Activated CD8-positive, alpha-beta memory T cell treated with anti-CD3 and anti-CD28 coated beads, Interleukin-2, amount 10 ng/mL, durations not matched to agents 7 days and 5 days (primary cell): ENCODE data around the gene RGS17. TPM values are rescaled to one million over a fixed set of nuclear protein-coding genes. Genes with fewer than 3 reads are reported as not detected.
A peak's percentile ranks its signal among the peaks of the same experiment; 100 is the strongest.

Experiments
- ATAC-seq: fragments of 150-1000 bp; cut with Tn5 transposase; one replicate; pipeline ENCODE4 v1.10.0; 2021; ENCODE audit warnings: moderate library complexity
- CTCF ChIA-PET: fragments of 350-600 bp; sonication (Branson Sonifier 250); formaldehyde crosslinking; loops from one replicate; lab custom pipeline; 2021; ENCODE audit warnings: antibody characterized with exemption; lab: Charles Lee
- DNase-seq: peaks from one replicate; pipeline ENCODE4 v3.0.0-alpha.2; 2020
- H3K27ac Mint-ChIP-seq: one replicate; pipeline ENCODE4 v1.8.0; 2021; ENCODE audit warnings: mild to moderate bottlenecking, mixed read lengths
- H3K27me3 Mint-ChIP-seq: one replicate; pipeline ENCODE4 v1.8.0; 2021; ENCODE audit warnings: mixed read lengths
- H3K36me3 Mint-ChIP-seq: one replicate; pipeline ENCODE4 v1.8.0; 2021; ENCODE audit warnings: mild to moderate bottlenecking, mixed read lengths
- H3K4me1 Mint-ChIP-seq: one replicate; pipeline ENCODE4 v1.8.0; 2021; ENCODE audit warnings: mixed read lengths
- H3K4me3 Mint-ChIP-seq: one replicate; pipeline ENCODE4 v1.8.0; 2021; ENCODE audit warnings: mild to moderate bottlenecking, moderate library complexity, mixed read lengths
- H3K9me3 Mint-ChIP-seq: one replicate; pipeline ENCODE4 v1.8.0; 2022; ENCODE audit warnings: low read depth, mixed read lengths
- total RNA-seq, 2 experiments: library from RNA; stranded (reverse); gene quantifications; one replicate each; pipeline ENCODE4 v1.2.3, GENCODE V29; 2021

RGS17 gene
- total RNA-seq, 2 experiments from 2014 or later = not detected

DNA sequence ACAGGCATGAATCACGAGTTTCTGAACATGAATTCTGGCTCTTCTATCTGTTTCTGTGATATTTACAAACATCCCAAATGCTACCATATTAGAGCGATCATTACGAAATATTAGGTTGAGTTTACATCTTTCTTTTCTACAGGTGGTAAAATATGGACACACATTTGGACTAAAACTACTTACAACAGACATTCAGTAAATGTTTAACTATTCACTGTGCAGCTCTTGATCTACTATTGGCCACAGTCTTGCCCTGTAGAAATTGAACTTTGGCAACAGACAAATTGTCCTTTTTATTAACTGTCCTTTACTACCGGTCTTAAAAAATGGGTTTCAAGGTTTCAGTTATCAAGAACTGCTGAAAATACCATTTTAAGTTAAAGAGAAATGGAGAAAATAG is 102.1 kb downstream of the RGS17 start:
- H3K27ac Mint-ChIP-seq = no peak overlapping the region
- H3K9me3 Mint-ChIP-seq = no peaks in the 10 kb centered on the region
- H3K27me3 Mint-ChIP-seq = peaks cover 46% of the 10 kb centered on the region
- no peaks in the 10 kb centered on the region for H3K36me3 Mint-ChIP-seq
- no peak for DNase-seq
- H3K4me1 Mint-ChIP-seq = peaks cover 2% of the 10 kb centered on the region
- no peak for ATAC-seq
- H3K4me3 Mint-ChIP-seq = no peak overlapping the region
- CTCF ChIA-PET = no interaction called here

DNA sequence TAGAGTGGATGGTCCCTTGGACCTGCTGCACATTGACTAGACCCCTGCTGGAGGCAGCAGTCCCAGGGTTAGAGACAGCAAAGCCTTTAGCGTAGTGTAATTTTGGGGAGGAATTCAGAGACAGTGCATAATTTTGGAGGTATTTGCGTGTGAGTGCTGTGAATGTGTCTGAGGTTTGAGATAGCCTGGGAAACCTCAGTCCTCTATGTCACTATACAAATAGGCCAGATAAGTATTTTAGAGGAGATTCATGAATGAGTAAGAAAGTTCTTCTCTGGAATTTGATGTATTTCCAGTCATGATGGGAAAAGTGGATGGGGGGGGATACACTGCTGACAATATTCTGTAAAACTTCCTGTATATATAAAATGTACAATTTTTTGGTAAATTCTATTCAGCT is 102.8 kb downstream of the RGS17 start:
- no peaks in the 10 kb centered on the region for H3K9me3 Mint-ChIP-seq
- no peak for ATAC-seq
- CTCF ChIA-PET = no interaction called here

DNA sequence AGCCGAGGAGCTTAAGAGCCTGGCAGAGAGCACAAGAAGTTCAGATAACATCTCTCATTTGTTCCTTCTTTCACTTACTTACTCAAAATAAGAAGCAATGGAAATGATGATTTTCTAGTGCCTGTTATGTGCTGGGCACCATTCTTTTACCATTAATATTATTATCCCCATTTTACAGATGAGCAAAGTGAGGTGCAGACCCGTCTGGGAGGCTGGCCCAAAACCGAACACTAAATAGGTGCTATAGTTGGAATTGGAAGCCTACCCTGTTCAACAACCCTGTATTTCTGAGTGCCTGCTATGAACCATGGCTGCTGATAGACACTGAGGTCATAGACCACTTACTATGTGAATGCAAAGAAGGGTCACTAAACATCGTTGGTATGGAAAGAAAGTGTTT is 103.6 kb downstream of the RGS17 start:
- H3K9me3 Mint-ChIP-seq = no peaks in the 10 kb centered on the region
- no peak overlapping the region for H3K4me3 Mint-ChIP-seq
- ATAC-seq (no peak), DNase-seq (no peak)
- H3K27ac Mint-ChIP-seq = no peak overlapping the region
- H3K4me1 Mint-ChIP-seq = peaks cover 2% of the 10 kb centered on the region
- CTCF ChIA-PET = no interaction called here
- peaks cover 49% of the 10 kb centered on the region for H3K27me3 Mint-ChIP-seq
- H3K36me3 Mint-ChIP-seq = no peaks in the 10 kb centered on the region

More for the DNA sequence above, 102.8 kb downstream of the RGS17 start:
- H3K4me3 Mint-ChIP-seq = no peak overlapping the region
- peaks cover 2% of the 10 kb centered on the region for H3K4me1 Mint-ChIP-seq
- DNase-seq = no peak
- H3K27ac Mint-ChIP-seq = no peak overlapping the region
- peaks cover 49% of the 10 kb centered on the region for H3K27me3 Mint-ChIP-seq
- H3K36me3 Mint-ChIP-seq = no peaks in the 10 kb centered on the region

DNA sequence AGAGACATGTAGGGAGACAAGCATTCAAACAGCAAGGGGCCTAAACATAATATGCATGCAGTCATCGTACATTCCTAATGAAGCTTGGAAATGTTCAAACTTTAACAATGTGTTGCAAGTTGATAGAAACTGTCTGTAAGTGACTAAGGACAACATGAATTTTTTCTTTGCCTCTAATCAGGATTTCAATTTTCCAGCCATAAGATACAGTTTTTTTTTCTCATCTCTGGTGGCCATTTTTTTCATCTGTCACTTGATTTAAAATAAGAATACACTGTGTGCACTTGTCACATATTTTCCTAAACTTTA is 106.4 kb downstream of the RGS17 start:
- CTCF ChIA-PET = interaction anchor here (0.9 to 2.2 kb wide), 6 partner anchors 9 to 468 kb away, joined by 3 to 5 read pairs (median 3); no protein-coding TSS in a partner anchor
- H3K27ac Mint-ChIP-seq = no peak overlapping the region
- no peaks in the 10 kb centered on the region for H3K36me3 Mint-ChIP-seq
- no peak for DNase-seq
- no peak overlapping the region for H3K4me3 Mint-ChIP-seq
- peaks cover 34% of the 10 kb centered on the region for H3K27me3 Mint-ChIP-seq
- no peak for ATAC-seq
- peaks cover 2% of the 10 kb centered on the region for H3K4me1 Mint-ChIP-seq
- H3K9me3 Mint-ChIP-seq = no peaks in the 10 kb centered on the region

DNA sequence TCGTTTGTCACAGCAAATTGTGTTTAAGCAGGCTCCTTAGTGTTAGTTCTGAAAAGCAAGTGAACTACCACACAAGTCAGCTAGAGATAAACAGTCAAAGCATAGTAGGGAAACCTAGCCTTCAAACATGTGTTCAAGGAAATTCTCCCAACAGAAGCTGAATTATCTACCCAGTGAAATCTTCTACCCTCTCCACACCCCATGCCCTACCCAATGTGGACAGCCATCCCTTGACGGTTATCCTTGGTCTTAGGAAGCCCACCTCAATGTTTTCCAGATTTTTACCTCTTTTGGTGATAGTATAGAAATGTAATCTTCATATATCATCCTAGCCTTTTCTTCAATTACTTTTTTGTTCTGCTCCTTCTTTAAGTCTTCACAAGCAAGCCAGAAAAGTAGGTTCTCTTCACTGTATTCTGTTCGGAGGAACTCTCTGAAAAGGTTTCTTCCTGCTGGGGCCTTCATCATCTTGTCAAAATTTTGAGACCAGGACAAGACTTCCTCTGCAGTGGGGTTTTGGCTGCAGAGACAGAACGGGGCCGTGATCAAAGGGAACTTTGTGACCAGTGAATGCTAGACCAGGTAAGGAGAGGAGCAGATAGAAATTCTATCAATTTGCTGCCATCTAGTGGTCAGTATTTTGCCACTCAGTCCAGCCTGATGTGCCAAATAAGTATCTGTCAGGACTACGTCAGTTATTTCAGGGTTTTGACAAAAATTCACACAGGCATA is 106.9 kb downstream of the RGS17 start:
- Mint-ChIP-seq H3K36me3 (no peaks in the 10 kb centered on the region), H3K9me3 (no peaks in the 10 kb centered on the region), H3K4me1 (peaks cover 2% of the 10 kb centered on the region), H3K27ac (no peak overlapping the region), H3K27me3 (peaks cover 31% of the 10 kb centered on the region), H3K4me3 (no peak overlapping the region)
- DNase-seq (peak; percentile 58), ATAC-seq (peak; percentile 97)
- CTCF ChIA-PET = interaction anchor here (0.9 to 2.2 kb wide), 7 partner anchors 10 to 468 kb away, joined by 3 to 5 read pairs (median 3); no protein-coding TSS in a partner anchor

DNA sequence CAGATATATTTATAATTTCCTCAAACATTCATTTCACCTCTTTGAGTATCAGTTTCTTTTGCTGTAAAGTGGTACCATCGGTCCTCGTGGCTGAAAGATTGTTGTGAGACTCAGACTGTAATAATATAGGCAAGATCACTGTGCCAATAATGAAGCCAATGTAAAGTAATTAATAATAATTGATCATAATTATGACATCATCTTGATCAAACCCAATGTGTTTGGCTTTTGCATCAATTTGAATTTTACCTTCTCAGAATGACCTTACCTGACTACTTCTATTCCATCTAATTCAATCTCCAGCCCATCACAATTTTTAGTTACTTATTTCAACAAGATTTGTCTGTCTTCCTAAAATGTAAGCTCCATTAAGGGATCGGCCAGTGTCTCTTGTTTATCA is 112.7 kb downstream of the RGS17 start:
- Mint-ChIP-seq H3K27me3 (peaks cover 29% of the 10 kb centered on the region), H3K27ac (no peak overlapping the region), H3K4me3 (no peak overlapping the region), H3K36me3 (no peaks in the 10 kb centered on the region), H3K9me3 (no peaks in the 10 kb centered on the region), H3K4me1 (no peaks in the 10 kb centered on the region)
- no peak for DNase-seq
- no peak for ATAC-seq
- CTCF ChIA-PET = no interaction called here

DNA sequence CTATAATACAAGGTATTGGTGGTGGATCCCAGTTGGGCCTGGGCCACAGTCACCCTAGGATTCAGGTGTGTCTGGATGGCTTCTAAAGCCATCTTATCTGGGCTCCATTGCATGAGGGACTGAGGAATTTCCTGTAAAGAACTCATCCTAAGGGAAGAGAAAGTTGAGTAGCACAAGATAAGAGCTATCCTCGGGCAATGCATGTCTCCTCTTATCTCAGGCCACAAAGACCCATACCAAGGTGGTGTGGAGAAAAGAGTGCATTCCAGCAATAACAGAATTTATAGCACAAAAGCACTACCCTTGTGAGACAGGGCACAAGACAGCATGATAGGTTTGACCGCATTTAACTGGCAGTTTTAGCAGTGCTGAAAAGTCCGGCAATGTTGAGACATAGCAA is 114.2 kb downstream of the RGS17 start:
- Mint-ChIP-seq H3K4me3 (no peak overlapping the region), H3K9me3 (no peaks in the 10 kb centered on the region), H3K4me1 (no peaks in the 10 kb centered on the region), H3K36me3 (no peaks in the 10 kb centered on the region), H3K27ac (no peak overlapping the region), H3K27me3 (peaks cover 35% of the 10 kb centered on the region)
- no peak for ATAC-seq
- CTCF ChIA-PET = no interaction called here
- DNase-seq = no peak

DNA sequence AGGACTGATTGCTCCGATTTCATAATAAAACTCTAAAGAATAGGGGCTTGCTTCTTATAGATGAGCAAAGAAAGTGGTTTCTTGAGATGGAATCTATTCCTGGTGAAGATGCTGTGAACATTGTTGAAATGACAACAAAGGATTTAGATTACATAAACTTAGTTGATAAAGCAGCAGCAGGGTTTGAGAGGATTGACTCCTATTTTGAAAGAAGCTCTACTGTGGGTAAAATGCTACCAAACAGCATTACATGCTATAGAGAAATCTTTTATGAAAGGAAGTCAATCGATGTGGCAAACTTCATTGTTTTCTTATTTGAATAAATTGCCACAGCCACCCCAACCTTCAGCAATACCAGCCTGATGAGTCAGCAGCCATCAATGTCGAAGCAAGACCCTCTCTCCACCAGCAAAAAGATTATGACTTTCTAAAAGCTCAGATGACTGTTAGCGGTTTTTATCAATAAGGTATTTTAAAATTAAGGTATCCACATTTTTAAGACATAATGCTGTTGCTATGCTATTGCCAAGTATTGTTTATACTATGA is 115.9 kb downstream of the RGS17 start:
- H3K27me3 Mint-ChIP-seq = peaks cover 45% of the 10 kb centered on the region
- no peak overlapping the region for H3K27ac Mint-ChIP-seq
- H3K4me3 Mint-ChIP-seq = no peak overlapping the region
- no peaks in the 10 kb centered on the region for H3K36me3 Mint-ChIP-seq
- no peaks in the 10 kb centered on the region for H3K4me1 Mint-ChIP-seq
- no peak for DNase-seq
- CTCF ChIA-PET = no interaction called here
- H3K9me3 Mint-ChIP-seq = no peaks in the 10 kb centered on the region
- no peak for ATAC-seq

DNA sequence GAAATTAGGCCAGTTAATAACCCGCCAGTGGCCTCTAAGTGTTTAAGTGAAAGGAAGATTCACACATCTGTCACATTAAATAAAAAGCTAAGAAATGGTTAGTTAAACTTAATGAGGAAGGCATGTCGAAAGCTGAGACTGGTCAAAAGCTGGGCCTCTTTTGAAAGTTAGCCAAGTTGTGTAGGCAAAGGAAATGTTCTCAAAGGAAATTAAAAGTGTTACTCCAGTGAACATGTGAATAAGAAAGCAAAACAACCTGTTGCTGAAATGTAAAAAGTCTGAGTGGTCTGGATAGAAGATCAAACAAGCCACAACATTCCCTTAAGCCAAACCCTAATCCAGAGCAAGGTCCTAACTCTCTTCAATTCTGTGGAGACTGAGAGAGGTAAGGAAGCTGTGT is 117.6 kb downstream of the RGS17 start:
- no peaks in the 10 kb centered on the region for H3K36me3 Mint-ChIP-seq
- no peaks in the 10 kb centered on the region for H3K9me3 Mint-ChIP-seq
- H3K4me3 Mint-ChIP-seq = no peak overlapping the region
- H3K27ac Mint-ChIP-seq = no peak overlapping the region
- no peaks in the 10 kb centered on the region for H3K4me1 Mint-ChIP-seq
- no peak for ATAC-seq
- H3K27me3 Mint-ChIP-seq = peaks cover 39% of the 10 kb centered on the region
- CTCF ChIA-PET = no interaction called here
- DNase-seq = no peak

DNA sequence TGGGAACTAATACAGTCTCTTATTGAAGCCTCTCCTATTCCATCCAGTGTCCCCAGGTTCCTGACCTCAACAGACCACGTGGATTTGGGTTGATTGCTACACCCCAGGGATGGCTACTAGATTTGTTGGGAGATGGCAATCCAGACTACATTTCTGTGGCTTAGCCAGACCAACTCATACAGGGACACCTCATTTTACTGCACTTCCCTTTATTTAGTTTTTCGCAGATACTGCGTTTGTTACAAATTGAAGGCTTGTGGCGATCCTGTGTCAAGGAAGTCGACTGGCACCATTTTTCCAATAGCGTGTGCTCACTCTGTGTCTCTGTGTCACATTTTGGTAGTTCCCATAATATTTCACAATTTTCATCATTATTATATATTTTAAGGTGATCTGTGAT is 118.2 kb downstream of the RGS17 start:
- no peak overlapping the region for H3K27ac Mint-ChIP-seq
- CTCF ChIA-PET = no interaction called here
- no peak for ATAC-seq

DNA sequence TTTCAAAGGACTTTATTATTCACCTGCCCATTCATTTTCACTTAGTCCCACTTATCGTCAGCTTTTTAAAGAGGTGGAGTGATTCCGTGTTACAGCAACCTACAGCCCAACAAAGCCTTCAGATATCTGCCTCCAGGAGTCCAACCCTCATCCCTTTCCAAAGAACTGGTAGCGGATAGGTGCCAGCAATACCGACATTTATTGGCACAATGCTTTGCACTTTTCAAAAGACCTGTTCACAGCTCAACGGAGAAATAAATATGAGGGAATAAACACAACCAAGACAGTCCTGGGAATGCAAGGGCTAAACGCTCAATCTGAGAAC is 127.8 kb downstream of the RGS17 start:
- ATAC-seq = no peak
- peak overlapping the region; percentile 94 for H3K27ac Mint-ChIP-seq
- H3K36me3 Mint-ChIP-seq = peaks cover 23% of the 10 kb centered on the region
- no peak for DNase-seq
- H3K4me1 Mint-ChIP-seq = peaks cover 35% of the 10 kb centered on the region
- H3K27me3 Mint-ChIP-seq = peaks cover 2% of the 10 kb centered on the region
- H3K9me3 Mint-ChIP-seq = peaks cover 2% of the 10 kb centered on the region
- CTCF ChIA-PET = no interaction called here
- peak overlapping the region; percentile 93 for H3K4me3 Mint-ChIP-seq

More for the DNA sequence above, 118.2 kb downstream of the RGS17 start:
- H3K4me3 Mint-ChIP-seq = no peak overlapping the region
- no peaks in the 10 kb centered on the region for H3K9me3 Mint-ChIP-seq
- no peak for DNase-seq
- no peaks in the 10 kb centered on the region for H3K36me3 Mint-ChIP-seq
- H3K4me1 Mint-ChIP-seq = no peaks in the 10 kb centered on the region
- H3K27me3 Mint-ChIP-seq = peaks cover 34% of the 10 kb centered on the region

DNA sequence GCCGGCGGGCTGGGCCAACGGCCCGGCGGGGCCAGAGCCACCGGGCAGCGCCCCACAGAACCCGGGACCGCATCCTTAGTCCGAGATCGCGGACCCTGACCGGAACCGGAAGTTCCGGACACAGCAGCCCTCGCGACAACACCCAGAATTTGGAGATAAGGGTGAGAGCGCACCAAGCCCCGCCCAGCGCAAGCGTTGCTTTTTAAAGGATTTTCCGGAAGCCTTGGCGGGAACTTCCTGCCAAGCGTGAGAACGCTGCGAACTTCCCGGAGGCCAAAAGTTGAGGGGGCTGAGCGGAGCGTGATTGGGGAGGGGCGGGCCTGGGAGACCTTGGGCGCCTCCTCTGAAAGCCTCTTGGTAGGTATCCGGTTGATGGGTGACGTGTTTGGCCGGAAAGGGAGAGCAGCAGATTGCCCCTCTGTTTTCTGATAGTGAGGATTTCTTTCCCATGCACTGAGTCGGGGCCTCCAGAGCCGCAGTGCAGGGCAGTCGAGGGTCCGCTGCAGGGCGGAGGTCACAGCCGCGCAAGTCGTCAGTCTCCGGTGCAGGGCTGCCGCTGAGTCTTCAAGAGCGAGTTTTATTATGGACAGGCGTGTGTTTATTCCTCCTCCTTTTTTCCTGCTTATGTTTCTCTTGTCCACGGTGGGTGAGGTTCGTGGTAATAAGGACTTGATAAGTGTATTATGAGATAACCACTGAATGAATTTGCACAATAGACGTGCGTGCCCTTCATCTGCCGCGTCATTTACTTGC is 128.3 kb downstream of the RGS17 start, which contains the start of gene MTRF1L:
Gene MTRF1L (minus strand): TSS at position 97 of the 753 bp plus-strand sequence. CDS start 24 bp downstream, at position 73.
- H3K9me3 Mint-ChIP-seq = peaks cover 2% of the 10 kb centered on the region
- H3K27me3 Mint-ChIP-seq = peaks cover 2% of the 10 kb centered on the region
- peak within 1 kb of the TSS; percentile 94 for H3K27ac Mint-ChIP-seq
- H3K4me1 Mint-ChIP-seq = peaks cover 35% of the 10 kb centered on the region
- CTCF ChIA-PET = no interaction called here
- peaks cover 25% of the 10 kb centered on the region for H3K36me3 Mint-ChIP-seq
- ATAC-seq (peak; percentile 93), DNase-seq (peak; percentile 94)
- H3K4me3 Mint-ChIP-seq = peak within 1 kb of the TSS; percentile 93

DNA sequence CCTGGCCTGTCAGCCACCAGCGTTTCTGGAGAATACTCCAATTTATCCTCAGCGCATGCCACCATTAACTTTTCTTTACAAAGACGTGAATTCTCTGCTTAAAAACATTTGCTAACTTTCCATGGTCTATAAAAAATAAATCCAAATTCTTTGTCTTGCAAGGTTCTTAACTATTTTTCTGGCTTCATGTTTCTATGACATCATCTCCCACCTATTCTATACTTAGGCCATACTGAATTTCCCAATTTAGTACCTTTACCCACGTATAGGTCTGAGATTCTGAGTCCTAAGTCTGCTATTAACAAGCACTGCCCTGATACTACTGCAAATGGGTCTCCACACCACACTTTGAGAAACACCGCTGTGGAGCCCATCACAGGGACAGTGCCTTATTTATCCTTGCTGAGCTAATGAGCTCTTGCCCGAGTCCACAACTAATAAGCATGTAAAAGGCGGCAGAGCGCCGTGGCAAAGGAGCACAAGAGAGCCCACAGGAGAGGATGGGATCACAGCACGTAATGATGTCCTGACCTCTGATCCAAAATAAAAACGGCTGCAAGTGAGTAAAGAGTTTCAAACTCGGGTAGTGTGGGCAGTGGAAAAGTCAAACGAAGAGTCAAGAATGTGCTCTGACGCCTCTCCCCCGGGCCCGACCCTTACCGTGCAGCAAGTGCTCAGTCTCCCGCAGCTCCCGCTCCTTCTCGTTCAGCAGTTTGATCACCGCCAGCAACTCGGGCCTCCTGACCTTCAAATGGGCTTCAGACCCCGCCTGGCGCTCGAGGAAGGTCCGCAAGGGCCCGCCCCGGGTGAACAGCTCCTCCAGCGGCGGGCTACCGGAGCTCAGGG is 129.1 kb downstream of the RGS17 start:
- H3K27me3 Mint-ChIP-seq = peaks cover 2% of the 10 kb centered on the region
- H3K4me3 Mint-ChIP-seq = peak overlapping the region; percentile 93
- H3K4me1 Mint-ChIP-seq = peaks cover 39% of the 10 kb centered on the region
- H3K27ac Mint-ChIP-seq = peak overlapping the region; percentile 94
- peaks cover 2% of the 10 kb centered on the region for H3K9me3 Mint-ChIP-seq
- CTCF ChIA-PET = no interaction called here
- no peak for ATAC-seq
- DNase-seq = peak; percentile 42
- H3K36me3 Mint-ChIP-seq = peaks cover 32% of the 10 kb centered on the region
